ENCODE results near the gene IL12RB1. TPM values are rescaled to one million over a fixed set of nuclear protein-coding genes. Genes with fewer than 3 reads are reported as not detected.

Gene IL12RB1
- 0.18 TPM in 1 of 2 replicates, not detected in the other for total RNA-seq

DNA sequence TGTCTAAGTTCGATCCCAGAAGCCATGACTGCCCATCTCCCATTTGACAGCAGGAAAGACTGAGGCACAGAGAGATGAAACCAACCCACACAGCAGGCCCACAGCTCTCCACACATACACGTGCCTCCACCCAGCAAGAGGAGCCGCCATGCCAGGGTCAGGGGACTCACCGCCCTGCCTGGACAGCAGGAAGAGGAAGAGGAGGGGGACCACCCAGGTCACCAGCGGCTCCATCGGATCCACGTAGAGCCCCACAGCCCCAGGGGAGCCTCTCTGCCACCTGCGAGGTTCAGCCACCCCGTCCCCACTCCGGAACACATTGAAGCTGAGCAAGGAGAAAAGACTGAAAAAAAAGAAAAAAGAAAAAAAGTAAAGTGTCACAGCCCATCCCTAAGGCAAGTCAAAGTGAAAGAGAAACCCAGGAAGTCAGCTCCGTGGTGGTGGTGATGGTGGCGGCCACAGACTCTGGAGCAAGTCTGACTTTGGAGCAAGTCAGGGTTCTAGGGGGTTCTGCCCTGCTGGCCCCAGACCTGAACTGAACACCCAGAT is at the start of gene IL12RB1:
Gene IL12RB1 (minus strand): TSS at position 345 of the 549 bp plus-strand sequence. CDS start 111 bp downstream, at position 234.

DNA sequence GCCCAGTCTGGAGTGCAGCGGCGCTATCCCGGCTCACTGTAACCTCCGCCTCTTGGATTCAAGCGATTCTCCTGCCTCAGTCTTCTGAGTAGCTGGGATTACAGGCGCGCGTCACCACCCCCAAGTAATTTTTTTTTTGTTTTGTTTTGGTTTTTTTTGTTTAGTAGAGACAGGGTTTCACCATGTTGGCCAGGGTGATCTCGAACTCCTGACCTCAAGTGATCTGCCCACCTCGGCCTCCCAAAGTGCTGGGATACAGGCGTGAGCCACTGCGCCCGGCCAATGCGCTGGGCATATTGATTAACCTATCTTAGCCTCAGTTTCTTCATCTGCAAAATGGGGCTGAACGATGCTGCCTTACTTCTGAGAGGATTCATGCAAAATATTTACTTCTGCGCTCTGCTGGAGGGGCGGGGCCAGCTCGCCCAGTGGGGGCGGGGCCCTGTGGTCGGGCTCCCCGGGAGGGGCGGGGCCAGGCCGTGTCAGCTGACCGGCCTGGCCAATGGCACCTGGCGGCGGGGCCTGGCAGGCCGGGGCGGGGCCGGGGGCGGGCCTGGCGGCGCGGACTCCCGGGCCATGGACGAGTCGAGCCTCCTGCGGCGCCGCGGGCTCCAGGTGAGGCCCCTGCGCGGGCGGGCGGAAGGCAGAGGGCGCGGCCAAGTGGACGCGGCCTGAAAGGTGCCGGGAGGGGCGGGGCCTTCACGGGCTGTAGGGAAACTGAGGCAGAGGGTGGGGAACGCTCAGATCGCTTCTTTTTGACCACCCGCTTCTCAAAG is 10.7 kb upstream of the IL12RB1 start, which contains the start of gene MAST3:
Gene MAST3 (plus strand): TSS at position 562 of the 776 bp plus-strand sequence. CDS start 15 bp downstream, at position 577.

Other genes starting within 250 kb of the IL12RB1 start
- 5.5 and 6.2 TPM in 2 replicates for gene JAK3, start 239.0 kb downstream of the IL12RB1 start, total RNA-seq
- 1,276 and 1,475 TPM in 2 replicates for gene RPL18A, start 227.0 kb downstream of the IL12RB1 start, total RNA-seq
- gene SLC5A5, start 215.0 kb downstream of the IL12RB1 start, total RNA-seq, result not detected in 2 replicates
- 103 and 111 TPM in 2 replicates for gene CCDC124, start 153.9 kb downstream of the IL12RB1 start, total RNA-seq
- not detected in 2 replicates for gene KCNN1, start 119.8 kb downstream of the IL12RB1 start, total RNA-seq
- gene ARRDC2, start 78.8 kb downstream of the IL12RB1 start, total RNA-seq, result 8.3 and 14.7 TPM in 2 replicates
- 4.3 and 7.2 TPM in 2 replicates for gene MAST3, start 10.8 kb upstream of the IL12RB1 start, total RNA-seq
- gene PIK3R2, start 66.2 kb upstream of the IL12RB1 start, total RNA-seq, result 13.8 and 19.1 TPM in 2 replicates
- gene IFI30, start 86.9 kb upstream of the IL12RB1 start, total RNA-seq, result not detected in 2 replicates
- gene MPV17L2, start 106.3 kb upstream of the IL12RB1 start, total RNA-seq, result 15.0 and 45.7 TPM in 2 replicates
- 0.18 and 1.4 TPM in 2 replicates for gene RAB3A, start 117.1 kb upstream of the IL12RB1 start, total RNA-seq
- not detected in 2 replicates for gene PDE4C, start 139.5 kb upstream of the IL12RB1 start, total RNA-seq
- 2.0 TPM in 1 of 2 replicates, not detected in the other for gene IQCN, start 187.5 kb upstream of the IL12RB1 start, total RNA-seq
- 212 and 278 TPM in 2 replicates for gene JUND, start 194.7 kb upstream of the IL12RB1 start, total RNA-seq
- gene LSM4, start 236.1 kb upstream of the IL12RB1 start, total RNA-seq, result 319 and 384 TPM in 2 replicates